GM18951 (cell line): ENCODE data around the gene OVCA2.
A peak's percentile ranks its signal among the peaks of the same experiment; 100 is the strongest.

Experiments
- POLR2A ChIP-seq: IDR thresholded peaks from 4 replicates; pipeline ENCODE4 v1.6.1; 2011; ENCODE audit warnings: mild to moderate bottlenecking; ENCODE audit not compliant: insufficient read length, insufficient read depth; ENCODE audit errors: extremely low read depth
- in situ Hi-C: fragments of 300-500 bp; cut with MboI; formaldehyde crosslinking; loops from one replicate; pipeline ENCODE4 v1.12.0; 2022; ENCODE audit warnings: low sequenced_read_pairs, mixed read lengths, inconsistent platforms; ENCODE audit not compliant: unreplicated experiment

Gene OVCA2

DNA sequence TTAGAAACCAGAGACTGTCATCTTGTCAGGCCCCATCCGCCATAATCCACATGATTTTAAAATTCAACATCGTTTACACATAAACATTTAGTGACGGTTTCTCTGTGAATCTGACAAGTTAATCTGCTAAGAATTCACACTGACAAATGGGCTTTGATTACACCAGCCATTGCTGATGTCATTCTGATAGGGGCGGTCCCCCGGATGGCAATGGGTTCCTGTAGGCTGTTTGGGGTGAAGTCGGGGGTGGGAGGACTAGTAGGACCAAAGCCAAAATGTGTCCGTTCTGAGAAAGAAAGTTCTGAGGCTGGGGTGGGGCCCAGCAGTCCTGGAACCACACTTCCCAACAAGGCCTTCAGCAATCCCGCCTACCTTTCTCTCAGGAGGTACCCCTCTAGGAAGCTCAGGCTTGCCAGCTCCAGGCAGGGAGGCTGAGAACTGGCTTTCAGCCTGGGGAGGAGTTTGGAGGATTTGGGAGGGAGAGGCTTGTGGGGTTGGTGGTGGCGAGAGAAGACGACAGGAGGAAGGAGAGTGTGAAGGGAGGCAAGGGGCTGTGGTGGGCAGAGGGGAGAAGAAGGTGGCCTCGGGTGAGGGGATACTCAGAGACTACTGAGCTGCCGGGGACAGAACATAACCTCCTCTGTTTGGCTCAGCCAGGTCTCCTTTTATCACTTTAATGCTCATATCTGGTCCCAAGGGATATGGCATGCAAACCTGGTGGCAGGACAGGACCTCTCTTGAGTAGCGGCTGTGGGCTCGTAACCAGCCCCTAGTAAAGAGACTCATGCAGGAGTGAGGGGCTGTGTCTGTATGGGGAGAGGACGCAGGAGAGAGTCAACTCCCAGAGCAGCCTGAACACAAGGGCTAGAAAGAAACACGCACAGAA lies 21.7 kb downstream of the OVCA2 start:
- no peak for TF ChIP-seq POLR2A
- in situ Hi-C loops: loop anchor here (10.0 kb wide), 1 partner anchor 181 kb away; no protein-coding TSS in a partner anchor

DNA sequence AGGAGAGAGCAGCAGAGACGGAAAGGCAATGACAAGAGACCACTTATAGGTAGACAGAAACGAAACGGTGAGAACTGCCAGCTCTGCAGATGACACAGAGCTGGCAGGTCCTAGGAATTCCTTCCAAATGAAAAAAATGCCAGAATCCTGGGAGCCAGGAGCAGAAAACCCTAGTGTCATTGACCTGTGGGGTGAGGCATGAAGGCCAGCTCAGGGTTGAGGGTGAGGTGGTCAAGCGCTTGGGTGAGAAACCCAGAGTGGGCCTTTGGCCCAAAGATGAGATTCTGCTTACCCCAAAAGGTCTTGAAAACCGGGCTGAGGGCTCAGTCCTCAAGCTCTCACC lies 22.3 kb downstream of the OVCA2 start:
- in situ Hi-C loops: loop anchor here (10.0 kb wide), 1 partner anchor 181 kb away; no protein-coding TSS in a partner anchor
- no peak for TF ChIP-seq POLR2A

DNA sequence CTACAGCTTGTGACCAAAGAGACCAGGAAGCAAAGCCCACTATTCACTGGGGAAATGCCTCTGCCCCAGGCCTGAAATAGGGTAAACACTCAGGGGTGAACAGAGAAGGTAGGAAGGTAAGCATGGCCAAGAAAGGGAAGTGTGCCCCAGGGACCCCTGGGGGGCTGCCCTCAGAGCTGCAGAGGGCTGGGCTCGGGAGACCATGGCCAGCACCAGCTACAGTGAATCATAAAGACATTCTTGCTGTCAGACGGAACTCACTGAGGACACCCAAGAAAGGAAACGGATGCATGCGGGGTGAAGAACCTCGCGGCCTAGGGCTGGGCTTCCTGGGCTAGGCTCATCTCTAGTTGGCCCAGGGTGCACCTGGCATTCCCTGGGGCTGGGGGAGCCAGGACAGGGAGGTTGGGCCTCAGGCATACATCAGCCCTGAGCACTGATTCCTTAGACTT lies 22.7 kb downstream of the OVCA2 start:
- in situ Hi-C loops: loop anchor here (10.0 kb wide), 1 partner anchor 180 kb away; no protein-coding TSS in a partner anchor
- TF ChIP-seq POLR2A: peak; percentile 6

DNA sequence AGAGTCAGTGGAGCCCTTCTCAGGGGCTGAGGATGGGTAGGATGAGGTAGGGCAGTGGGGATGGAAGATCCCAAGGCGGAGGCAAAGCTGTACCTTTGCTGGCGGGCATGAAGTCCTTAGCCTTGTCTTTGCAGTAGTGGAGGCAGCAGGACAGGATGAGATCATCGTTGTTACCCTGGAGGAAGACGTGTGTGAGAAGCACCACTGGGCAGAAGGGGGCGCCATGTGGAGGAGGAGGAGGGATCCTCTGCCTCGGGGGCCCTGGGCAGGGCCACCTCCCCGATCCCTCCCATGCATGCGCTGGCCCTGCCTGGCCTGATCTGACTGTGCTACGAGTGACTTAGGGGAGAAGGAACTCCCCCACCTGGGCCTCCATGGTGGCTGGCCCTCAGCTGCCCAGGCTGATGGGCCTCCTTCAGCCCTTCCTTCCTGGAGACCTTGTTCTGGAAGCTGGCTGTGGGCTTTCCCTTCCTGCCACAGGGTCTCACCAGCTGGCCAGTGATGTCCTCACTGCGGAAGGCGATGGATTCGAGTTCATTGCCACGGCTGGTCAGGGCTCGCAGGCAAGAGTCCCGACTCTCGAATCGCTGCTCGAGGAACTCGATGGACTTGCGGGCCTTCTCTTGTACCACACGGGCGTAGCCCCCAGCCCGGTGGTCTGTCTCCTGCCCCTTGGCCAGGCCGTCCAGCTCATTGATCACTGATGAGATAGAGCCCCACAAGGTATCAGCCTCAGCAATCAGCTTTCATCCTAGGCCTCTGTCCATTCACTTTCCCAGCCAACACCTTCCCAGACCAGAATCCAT lies 23.4 kb downstream of the OVCA2 start:
- in situ Hi-C loops: loop anchor here (10.0 kb wide), 1 partner anchor 180 kb away; no protein-coding TSS in a partner anchor
- TF ChIP-seq POLR2A: no peak

DNA sequence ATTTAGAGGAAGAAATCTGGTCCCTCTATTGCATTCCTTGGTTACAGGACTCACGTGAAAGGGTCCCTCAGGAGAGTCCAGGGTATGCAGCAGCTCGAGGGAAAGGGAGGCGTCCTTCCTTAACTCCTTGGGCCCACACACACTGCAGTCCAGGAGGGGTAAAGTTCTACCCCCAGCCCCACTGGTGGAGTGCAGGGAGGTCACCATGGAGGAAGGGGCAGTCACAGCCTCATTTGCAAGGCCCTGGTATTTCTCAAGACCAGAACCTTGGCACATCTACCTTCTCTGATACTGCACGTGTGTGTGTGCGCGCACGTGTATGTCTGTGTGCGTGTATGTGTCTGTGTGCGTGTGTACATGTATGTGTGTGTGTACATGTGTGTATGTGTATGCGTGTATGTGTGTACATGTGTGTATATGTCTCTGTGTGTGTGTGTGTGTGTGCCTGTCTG lies 24.2 kb downstream of the OVCA2 start:
- in situ Hi-C loops: loop anchor here (10.0 kb wide), 1 partner anchor 179 kb away; no protein-coding TSS in a partner anchor
- no peak for TF ChIP-seq POLR2A

DNA sequence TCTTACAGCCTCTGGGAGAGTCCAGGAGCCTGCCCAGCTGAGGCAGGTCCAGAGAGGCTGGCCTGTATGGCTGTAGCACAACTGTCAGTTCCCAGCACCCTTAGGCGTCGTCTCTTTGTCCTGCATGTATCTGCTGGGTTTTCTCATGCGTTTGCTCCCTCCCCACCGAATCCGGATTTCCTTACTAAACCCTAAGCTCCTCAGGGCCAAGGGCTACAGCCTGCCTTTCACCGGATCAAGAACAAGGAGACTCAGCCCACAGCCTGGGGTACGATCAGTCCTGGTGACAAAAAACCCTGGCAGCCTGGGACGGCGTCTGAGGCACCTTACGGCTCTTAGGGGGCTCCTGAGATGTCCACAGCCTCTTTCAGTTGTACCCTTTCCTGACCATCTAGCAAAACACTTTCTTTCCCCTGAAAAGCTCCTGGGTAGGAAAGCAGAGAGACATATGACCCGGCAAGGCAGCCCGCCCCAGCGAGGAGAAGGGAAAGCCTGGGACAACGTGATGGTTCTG lies 25.3 kb downstream of the OVCA2 start:
- no peak for TF ChIP-seq POLR2A
- in situ Hi-C loops: loop anchor here (10.0 kb wide), 1 partner anchor 178 kb away; no protein-coding TSS in a partner anchor

DNA sequence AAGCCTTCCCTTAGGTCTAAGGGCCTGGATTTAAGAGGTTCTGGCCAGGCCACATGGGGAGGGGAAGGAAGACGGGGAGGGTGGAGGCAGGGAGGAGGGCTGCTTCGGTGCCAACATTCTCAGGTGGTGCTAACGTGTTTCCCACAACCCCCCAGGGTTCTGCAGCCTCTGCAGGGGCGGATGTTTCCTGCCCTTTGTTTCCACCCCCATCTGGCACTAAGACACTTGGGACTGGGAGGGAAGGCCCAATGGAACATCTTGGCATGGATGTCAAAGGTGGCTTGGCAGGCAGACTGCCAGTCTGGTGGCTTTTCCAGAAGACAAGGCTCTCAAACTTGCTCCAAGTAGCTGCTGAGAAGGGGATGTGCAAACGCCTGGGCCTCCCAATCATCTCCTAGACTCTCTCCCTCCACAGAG lies 25.8 kb downstream of the OVCA2 start:
- in situ Hi-C loops: loop anchor here (10.0 kb wide), 1 partner anchor 177 kb away; no protein-coding TSS in a partner anchor
- TF ChIP-seq POLR2A: no peak

DNA sequence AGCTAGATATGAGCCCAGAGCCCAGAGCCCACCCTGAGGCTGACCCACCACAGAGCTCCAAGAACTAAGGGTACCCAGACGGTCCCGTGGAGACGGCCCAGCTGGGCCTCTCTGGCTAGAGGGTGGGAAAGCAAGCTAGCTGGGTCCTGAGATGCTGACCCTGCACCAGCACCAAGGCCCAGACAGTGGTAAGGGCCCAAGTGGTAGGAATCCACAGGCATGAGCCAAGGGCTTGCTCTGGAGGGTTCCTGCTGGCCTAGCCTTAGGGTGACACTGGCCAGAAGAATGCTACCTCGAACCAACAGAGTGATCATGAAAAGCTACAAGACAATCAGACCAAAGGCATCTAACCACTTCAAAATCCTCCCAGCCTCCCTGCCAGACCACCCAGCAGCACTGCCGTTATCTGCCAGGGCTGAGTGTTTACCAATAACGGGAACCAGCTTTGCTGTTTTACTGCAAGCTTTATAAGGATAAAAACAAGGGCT lies 26.3 kb downstream of the OVCA2 start:
- TF ChIP-seq POLR2A: no peak
- in situ Hi-C loops: loop anchor here (10.0 kb wide), 1 partner anchor 177 kb away; no protein-coding TSS in a partner anchor

DNA sequence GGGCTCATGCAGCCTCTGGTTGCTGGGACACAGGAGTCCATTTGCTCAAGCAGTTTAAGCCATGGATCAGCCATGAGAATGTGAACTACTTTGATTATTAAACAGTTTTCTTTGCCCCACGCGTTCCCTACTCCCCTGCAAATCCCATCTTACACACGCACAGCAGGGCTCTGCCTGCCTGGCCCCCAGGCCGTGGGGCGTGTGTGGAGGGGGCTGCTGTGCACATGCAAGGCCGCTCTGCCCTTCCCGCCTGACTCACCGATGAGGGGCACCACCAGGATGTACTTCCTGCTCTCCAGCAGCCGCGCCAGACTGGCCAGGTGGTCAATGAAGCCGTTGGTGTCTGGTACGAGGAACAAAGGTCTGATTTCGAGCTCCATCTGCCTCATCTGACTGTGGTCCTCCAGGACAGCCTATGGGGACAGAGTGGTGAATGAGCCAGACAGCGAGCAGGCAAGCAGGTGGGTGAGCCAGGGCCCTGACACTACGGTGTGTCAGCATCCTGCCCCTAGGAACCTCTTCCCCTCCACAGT lies 26.8 kb downstream of the OVCA2 start:
- TF ChIP-seq POLR2A: no peak
- in situ Hi-C loops: loop anchor here (10.0 kb wide), 1 partner anchor 176 kb away; no protein-coding TSS in a partner anchor

DNA sequence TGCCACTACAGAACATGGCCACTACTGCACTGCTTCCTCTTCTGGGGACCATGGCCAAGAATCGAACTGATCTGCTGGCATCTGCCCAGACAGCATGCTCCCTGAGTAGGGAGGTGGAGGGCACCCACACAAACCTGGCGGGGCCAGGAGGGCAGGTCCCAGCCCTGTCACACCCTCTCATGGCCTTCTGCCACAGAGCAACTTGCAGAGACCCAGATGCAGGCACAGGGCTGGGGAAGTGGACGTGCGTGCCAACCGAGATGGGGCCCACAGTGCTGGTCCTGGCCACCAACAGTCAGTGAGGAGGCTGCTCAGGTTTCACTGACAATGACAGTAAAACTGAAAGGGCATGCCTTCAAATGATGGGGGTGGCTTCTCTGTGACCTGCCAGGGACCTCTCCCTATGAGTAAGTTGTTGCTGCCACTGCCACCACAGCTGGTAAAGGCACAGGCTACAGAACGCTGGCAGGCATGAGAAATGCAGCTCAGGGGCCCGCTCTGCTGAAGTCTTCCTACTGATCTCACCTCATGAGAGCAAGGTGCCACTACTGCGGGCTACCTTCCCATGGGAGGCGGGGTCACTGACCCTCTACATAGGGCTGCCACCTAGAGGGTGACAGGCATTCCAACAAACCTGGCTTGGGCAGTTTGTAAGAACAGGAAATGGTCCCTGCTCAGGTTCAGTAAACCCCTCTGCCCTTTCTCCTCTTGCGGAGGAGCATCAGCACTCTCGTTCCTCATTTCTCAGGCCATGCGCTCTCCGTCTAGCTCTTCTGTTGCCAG lies 28.6 kb downstream of the OVCA2 start:
- in situ Hi-C loops: no loop called here

DNA sequence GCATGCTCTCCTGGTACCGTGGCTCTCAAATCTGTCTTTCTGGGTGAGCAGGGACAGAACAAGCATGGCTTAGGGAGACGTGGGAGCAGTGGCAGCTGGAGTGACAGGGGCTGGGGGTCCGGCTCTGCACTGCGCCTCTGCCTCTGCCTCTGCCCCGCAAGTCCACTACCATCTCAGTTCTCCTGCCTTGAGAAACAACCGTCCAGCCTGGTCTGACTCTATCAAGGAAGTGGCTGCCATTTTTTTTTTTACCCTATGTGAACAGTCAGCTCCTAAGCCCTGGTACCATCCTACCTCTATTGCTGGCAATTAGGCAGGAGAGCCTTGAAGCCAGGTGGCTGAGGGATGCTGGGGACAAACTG lies 29.2 kb downstream of the OVCA2 start:
- in situ Hi-C loops: no loop called here
- TF ChIP-seq POLR2A: no peak

More for the DNA sequence above, 28.6 kb downstream of the OVCA2 start:
- TF ChIP-seq POLR2A: peak; percentile 14

DNA sequence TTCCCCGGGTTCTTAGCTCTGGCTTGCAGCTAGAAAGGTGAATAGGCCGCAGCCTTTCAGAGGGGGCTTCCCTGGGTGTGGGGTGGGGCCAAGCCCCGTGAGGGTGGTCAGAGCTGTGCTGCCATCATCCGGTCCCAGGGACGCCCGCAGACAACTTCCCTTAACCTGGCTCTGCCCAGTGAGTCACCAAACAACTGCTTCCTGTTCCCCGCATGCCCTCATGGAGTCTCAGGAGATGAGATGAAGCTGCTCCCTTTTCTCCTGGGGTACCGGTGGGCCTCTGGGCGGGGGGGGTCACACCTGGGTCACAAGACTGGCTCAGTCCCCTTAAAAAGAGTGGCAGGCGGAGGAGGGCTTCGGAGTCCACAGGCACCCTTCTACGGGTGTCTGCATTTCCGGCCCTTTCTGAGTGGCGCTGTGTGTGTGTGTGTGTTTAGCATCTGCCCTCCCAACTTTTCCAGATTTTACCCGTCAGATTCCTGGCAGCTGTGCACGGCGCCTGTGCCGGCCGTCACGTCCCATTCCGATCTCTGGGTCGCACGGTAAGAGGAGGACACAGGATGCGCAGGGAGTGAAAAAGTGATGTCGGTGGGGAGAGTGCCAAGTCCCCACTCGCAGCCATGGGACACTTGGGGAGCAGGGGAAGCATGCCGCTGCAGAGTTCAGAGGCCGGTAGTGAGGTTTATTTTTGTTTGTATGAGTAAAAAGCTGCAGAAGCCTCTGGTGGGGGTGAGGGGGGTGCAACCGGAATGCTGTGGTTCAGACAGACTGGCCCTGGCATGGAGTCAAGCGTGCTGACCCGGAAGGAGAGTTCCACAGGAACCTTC lies 29.8 kb downstream of the OVCA2 start:
- in situ Hi-C loops: no loop called here
- TF ChIP-seq POLR2A: no peak
